ENCODE measurements around the gene STIM1. TPM values are rescaled to one million over a fixed set of nuclear protein-coding genes. Genes with fewer than 3 reads are reported as not detected.

The STIM1 gene
- total RNA-seq, 1 experiment from 2014 or later = 18.0 TPM

DNA sequence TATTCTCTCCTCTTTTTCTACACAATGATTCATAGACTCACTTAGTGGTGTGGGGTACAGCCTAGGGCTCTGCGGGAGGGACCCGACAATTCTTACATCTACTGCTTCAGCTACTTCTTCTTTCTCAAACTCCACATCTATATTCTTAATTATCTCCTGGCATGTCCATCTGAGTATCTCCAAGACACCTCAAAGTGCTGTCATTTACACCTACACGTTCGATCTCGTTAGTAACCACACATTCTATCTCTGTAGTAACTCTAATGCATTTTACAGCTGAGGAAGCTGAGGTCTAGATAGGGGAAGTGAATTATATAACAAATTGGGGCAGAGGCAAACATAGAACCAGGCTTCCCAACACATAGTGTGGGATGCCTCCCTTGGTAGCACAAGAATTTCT lies 211.4 kb downstream of the STIM1 start (continued):
- TF ChIP-seq, protein P1, sequence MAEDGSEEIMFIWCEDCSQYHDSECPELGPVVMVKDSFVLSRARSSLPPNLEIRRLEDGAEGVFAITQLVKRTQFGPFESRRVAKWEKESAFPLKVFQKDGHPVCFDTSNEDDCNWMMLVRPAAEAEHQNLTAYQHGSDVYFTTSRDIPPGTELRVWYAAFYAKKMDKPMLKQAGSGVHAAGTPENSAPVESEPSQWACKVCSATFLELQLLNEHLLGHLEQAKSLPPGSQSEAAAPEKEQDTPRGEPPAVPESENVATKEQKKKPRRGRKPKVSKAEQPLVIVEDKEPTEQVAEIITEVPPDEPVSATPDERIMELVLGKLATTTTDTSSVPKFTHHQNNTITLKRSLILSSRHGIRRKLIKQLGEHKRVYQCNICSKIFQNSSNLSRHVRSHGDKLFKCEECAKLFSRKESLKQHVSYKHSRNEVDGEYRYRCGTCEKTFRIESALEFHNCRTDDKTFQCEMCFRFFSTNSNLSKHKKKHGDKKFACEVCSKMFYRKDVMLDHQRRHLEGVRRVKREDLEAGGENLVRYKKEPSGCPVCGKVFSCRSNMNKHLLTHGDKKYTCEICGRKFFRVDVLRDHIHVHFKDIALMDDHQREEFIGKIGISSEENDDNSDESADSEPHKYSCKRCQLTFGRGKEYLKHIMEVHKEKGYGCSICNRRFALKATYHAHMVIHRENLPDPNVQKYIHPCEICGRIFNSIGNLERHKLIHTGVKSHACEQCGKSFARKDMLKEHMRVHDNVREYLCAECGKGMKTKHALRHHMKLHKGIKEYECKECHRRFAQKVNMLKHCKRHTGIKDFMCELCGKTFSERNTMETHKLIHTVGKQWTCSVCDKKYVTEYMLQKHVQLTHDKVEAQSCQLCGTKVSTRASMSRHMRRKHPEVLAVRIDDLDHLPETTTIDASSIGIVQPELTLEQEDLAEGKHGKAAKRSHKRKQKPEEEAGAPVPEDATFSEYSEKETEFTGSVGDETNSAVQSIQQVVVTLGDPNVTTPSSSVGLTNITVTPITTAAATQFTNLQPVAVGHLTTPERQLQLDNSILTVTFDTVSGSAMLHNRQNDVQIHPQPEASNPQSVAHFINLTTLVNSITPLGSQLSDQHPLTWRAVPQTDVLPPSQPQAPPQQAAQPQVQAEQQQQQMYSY (CRISPR knock-in tag; IDR thresholded peaks at IDR 0.05) = no peak
- TF ChIP-seq FOXP4 (CRISPR knock-in tag; IDR thresholded peaks at IDR 0.05) = no peak
- TF ChIP-seq ZNF121 (CRISPR knock-in tag; IDR thresholded peaks at IDR 0.05) = no peak
- no peak for TF ChIP-seq PRRX2 (CRISPR knock-in tag; IDR thresholded peaks at IDR 0.05)
- no peak for TF ChIP-seq HMGXB4 (CRISPR knock-in tag; IDR thresholded peaks at IDR 0.05)

GRCh38 chr11:4068962-4069361 lies 213.5 kb downstream of the STIM1 start:
- no peaks in the 10 kb centered on the region for H3K36me3 Mint-ChIP-seq
- no peak overlapping the region for H3K4me3 Mint-ChIP-seq
- peaks cover 8% of the 10 kb centered on the region; the same call in 1 of the 2 replicates for H3K27me3 Mint-ChIP-seq (ENCODE audit: low read depth)
- ChIA-PET CTCF (interaction anchor here (12.9 kb wide), 1 partner anchor 217 kb away, joined by 403 read pairs; the partner anchor contains the start of gene STIM1), POLR2A (no interaction called here)
- H3K4me1 Mint-ChIP-seq = no peaks in the 10 kb centered on the region
- H3K9me3 Mint-ChIP-seq = no peaks in the 10 kb centered on the region
- no peak for ATAC-seq
- H3K27ac Mint-ChIP-seq = no peak overlapping the region
- no peak for DNase-seq (ENCODE audit: low spot score)
- TF ChIP-seq ZNF232 (CRISPR knock-in tag; IDR thresholded peaks at IDR 0.05) (no peak), ATF6 (CRISPR knock-in tag; IDR thresholded peaks at IDR 0.05) (no peak), ZBTB21 (CRISPR knock-in tag; IDR thresholded peaks at IDR 0.05; ENCODE audit: borderline replicate concordance) (no peak), PRRX2 (CRISPR knock-in tag; IDR thresholded peaks at IDR 0.05) (no peak), NR2C2 (CRISPR knock-in tag; IDR thresholded peaks at IDR 0.05) (no peak), HMGXB4 (CRISPR knock-in tag; IDR thresholded peaks at IDR 0.05) (no peak), ETV6 (CRISPR knock-in tag; IDR thresholded peaks at IDR 0.05) (no peak), SOX15 (CRISPR knock-in tag; IDR thresholded peaks at IDR 0.05) (no peak), CREM (CRISPR knock-in tag; IDR thresholded peaks at IDR 0.05) (no peak), MXD4 (CRISPR knock-in tag; IDR thresholded peaks at IDR 0.05; ENCODE audit: borderline replicate concordance) (no peak), SMAD3 (CRISPR knock-in tag; IDR thresholded peaks at IDR 0.05; ENCODE audit: borderline replicate concordance) (no peak), E2F5 (CRISPR knock-in tag; IDR thresholded peaks at IDR 0.05) (no peak), ZNF219 (CRISPR knock-in tag; IDR thresholded peaks at IDR 0.05; ENCODE audit: borderline replicate concordance) (no peak)

Measured in WTC11 (cell line).